Ovary (tissue), 3 donors: ENCODE results near the gene DBF4B.

Experiments
- CTCF ChIP-seq, 3 donors: fragments of 450-650 bp in 2 of 3; fragments of 200-600 bp in 1 of 3; IDR thresholded peaks; one replicate each; pipeline versions ENCODE4 v1.5.1 to v1.8.0; 2016 to 2022; ENCODE audit warnings: antibody characterized with exemption in 3 of 3, mild to moderate bottlenecking in 1 of 3
- EP300 ChIP-seq: sonication (generic); formaldehyde crosslinking; IDR thresholded peaks from one replicate; pipeline ENCODE4 v1.6.1; 2017; ENCODE audit warnings: antibody characterized with exemption
- POLR2A ChIP-seq: fragments of 450-650 bp; IDR thresholded peaks from one replicate; pipeline ENCODE4 v1.6.1; 2017; ENCODE audit warnings: antibody characterized with exemption, mild to moderate bottlenecking, moderate library complexity
- donor health status: DM: no; HTN: no; CAD: no.

GRCh38 chr17:44766409-44767038, 58.1 kb downstream of the DBF4B start:
- TF ChIP-seq CTCF (IDR thresholded peaks at IDR 0.05) (no peak), EP300 (no peak), POLR2A (no peak)
